Measurements from ENCODE around the gene GINS1.

The GINS1 gene

DNA sequence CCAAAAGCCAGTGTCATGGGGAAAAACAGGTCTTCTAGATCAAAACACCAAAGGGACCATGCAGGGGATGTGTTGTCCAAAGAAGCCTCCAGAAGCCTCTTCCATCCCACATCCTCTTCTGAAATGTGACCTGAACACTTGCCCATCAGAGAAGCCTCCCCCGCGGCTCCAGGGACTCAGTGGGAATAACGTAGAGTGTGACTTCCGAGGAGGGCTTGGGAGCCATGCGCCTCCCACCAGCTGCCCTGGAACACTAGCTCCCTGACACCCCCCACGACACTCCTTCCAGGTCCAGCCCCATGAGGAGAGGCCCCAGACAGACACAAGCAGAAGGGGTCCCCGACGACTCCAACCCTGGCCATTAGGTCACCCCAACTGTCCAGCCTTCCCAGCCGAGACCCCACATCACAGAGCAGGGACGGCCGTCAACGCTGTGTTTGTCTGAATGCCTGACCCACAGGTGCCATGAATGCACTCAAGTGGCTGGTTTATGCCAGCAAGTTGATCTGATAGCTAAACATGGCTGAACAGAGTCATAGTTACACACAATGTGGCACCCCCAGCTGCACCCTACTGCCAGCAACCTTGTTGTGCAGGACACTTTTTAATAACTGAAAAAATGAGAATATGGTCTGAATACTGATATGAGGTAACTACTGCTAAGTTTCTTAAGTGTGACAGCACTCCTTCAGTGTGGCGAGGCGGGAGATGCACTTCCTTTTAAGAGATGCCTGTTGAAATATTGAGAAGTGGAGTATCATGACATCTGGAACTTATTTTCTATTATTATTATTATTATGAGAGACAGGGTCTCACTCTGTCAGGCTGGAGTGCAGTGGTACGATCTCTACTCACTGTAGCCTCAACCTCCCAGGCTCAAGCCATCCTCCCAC lies 58.0 kb downstream of the GINS1 start:
- DNase-seq (ENCODE audit: low spot score): no peak
- TF ChIP-seq, protein P1, sequence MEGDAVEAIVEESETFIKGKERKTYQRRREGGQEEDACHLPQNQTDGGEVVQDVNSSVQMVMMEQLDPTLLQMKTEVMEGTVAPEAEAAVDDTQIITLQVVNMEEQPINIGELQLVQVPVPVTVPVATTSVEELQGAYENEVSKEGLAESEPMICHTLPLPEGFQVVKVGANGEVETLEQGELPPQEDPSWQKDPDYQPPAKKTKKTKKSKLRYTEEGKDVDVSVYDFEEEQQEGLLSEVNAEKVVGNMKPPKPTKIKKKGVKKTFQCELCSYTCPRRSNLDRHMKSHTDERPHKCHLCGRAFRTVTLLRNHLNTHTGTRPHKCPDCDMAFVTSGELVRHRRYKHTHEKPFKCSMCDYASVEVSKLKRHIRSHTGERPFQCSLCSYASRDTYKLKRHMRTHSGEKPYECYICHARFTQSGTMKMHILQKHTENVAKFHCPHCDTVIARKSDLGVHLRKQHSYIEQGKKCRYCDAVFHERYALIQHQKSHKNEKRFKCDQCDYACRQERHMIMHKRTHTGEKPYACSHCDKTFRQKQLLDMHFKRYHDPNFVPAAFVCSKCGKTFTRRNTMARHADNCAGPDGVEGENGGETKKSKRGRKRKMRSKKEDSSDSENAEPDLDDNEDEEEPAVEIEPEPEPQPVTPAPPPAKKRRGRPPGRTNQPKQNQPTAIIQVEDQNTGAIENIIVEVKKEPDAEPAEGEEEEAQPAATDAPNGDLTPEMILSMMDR (IDR thresholded peaks at IDR 0.05; ENCODE audit: extremely low read depth, insufficient read depth, missing control alignments): no peak
- in situ Hi-C loops (cut with MboI; ENCODE audit: low pct_unique_long_range_greater_than_20kb, low sequenced_read_pairs, unreplicated experiment): no loop called here

DNA sequence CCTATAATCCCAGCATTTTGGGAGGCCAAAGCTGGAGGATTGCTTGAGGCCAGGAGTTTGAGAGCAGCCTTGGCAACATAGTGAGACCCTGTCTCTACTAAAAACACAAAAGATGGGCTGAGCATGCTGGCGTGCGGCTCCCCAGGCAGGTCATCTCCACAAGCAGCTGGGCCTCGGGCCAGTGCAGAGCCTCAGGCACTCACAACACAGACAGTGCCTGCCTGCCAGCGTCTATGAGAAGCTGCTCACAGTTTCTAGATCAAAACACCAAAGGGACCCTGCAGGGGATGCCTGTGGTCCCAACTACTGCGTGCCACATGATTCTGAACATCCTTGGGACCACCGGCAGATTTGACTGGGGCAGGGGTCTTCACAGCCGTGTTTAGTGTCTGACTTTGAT lies 59.4 kb downstream of the GINS1 start:
- TF ChIP-seq, protein P1 (IDR thresholded peaks at IDR 0.05; ENCODE audit: extremely low read depth, insufficient read depth, missing control alignments): no peak
- no peak for DNase-seq (ENCODE audit: low spot score)
- in situ Hi-C loops (cut with MboI; ENCODE audit: low pct_unique_long_range_greater_than_20kb, low sequenced_read_pairs, unreplicated experiment): no loop called here

DNA sequence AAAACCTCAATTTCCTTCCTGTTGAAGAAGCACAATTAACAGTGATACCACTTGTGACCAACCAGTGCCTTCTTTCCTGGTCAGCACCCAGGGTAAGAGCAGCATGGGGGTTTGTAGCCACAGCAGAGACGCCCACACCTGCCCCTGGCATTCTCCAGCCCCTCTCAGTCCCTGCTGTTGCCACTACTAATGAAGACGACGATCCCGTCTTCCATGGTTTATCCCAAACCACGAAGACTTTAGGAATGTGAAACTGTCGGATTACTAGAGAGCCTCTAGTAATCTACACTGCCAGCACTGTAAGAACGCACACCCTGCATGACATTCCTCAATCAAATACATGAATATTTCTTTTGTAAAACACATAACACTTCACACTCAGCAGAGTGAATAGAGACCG lies 60.0 kb downstream of the GINS1 start:
- DNase-seq (ENCODE audit: low spot score): no peak
- in situ Hi-C loops (cut with MboI; ENCODE audit: low pct_unique_long_range_greater_than_20kb, low sequenced_read_pairs, unreplicated experiment): no loop called here
- TF ChIP-seq, protein P1 (IDR thresholded peaks at IDR 0.05; ENCODE audit: extremely low read depth, insufficient read depth, missing control alignments): no peak

DNA sequence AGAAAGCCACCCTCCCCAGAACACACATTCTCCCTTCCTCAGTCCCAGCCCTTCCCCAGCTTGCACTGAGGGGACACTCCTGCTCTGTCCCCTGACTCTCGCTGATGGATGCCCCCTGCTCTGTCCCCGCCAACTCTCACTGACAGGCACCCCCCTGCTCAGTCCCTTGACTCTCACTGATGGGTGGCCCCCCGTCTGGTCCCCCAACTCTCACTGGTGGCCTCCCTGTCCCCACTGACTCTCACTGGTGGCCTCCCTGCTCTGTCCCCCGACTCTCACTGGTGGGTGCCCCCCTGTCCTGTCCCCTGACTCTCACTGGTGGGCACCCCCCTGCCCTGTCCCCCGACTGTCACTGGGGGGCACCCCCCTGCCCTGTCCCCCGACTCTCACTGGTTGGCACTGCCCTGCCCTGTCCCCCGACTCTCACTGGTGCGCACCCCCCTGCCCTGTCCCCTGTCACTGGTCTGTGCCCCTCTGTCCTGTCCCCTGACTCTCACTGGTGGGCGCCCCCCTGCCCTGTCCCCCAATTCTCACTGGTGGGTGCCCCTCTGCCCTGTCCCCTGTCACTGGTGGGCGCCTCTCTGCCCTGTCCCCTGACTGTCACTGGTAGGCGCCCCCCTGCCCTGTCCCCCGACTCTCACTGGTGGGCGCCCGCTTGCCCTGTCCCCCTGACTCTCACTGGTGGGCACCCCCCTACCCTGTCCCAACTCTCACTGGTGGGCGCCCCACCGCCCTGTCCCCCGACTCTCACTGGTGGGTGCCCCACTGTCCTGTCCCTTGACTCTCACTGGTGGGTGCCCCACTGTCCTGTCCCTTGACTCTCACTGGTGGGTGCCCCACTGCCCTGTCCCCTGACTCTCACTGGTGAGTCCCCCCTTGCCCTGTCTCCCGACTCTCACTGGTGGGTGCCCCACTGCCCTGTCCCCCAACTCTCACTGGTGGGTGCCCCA lies 60.9 kb downstream of the GINS1 start:
- in situ Hi-C loops (cut with MboI; ENCODE audit: low pct_unique_long_range_greater_than_20kb, low sequenced_read_pairs, unreplicated experiment): no loop called here
- DNase-seq (ENCODE audit: low spot score): no peak
- TF ChIP-seq, protein P1 (IDR thresholded peaks at IDR 0.05; ENCODE audit: extremely low read depth, insufficient read depth, missing control alignments): no peak

DNA sequence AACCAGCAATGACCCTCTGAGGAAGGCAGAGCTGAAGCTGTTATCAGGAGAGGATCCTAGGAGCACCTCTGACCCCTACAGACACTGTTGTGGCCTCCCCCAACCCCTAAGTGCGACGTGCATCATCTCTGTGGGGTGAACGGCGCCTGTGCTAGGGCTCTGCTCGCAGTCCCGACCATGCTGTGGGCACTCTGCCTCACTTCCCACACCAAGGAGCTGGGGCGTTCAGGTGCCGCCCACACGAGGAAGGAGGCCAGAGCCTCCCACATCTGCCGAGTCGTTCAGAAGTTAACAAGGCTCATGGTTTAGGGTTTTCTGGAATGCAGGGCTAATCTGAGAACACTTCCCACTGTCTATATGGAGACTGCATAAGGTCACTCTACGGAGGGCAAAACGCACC lies 62.1 kb downstream of the GINS1 start:
- no peak for DNase-seq (ENCODE audit: low spot score)
- in situ Hi-C loops (cut with MboI; ENCODE audit: low pct_unique_long_range_greater_than_20kb, low sequenced_read_pairs, unreplicated experiment): no loop called here
- TF ChIP-seq, protein P1 (IDR thresholded peaks at IDR 0.05; ENCODE audit: extremely low read depth, insufficient read depth, missing control alignments): no peak

DNA sequence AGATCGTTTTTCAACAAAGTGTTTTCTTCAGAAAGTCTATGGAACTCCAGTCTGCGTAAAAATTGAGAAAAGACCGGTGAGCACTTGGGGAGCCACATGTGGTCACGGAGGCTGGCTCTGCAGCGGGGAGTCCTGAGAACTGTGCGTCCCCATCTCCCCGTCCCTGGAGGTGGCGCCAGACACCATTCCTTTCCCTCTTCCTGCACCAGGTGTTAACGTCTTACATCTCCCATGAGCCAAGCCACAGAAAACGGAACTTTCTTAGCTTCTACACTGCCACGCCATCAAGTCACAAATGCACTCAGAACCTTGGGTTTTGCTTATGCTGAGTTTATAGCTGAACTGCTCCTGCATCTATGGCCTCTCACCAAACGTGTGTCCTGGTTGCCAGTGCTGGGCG lies 62.6 kb downstream of the GINS1 start:
- in situ Hi-C loops (cut with MboI; ENCODE audit: low pct_unique_long_range_greater_than_20kb, low sequenced_read_pairs, unreplicated experiment): no loop called here
- peak; percentile 64 for DNase-seq (ENCODE audit: low spot score)

More for the DNA sequence above, 62.6 kb downstream of the GINS1 start:
- TF ChIP-seq, protein P1 (IDR thresholded peaks at IDR 0.05; ENCODE audit: extremely low read depth, insufficient read depth, missing control alignments): peak; percentile 73
